ENCODE data around the gene CERS6.

CERS6 gene

GRCh38 chr2:168426861-168427260 lies 29.2 kb upstream of the CERS6 start:
- H3K4me3 ChIP-seq (ENCODE audit: low read depth, low read length), result no peak overlapping the region
- H3K4me1 ChIP-seq, result no peaks in the 10 kb centered on the region; the same call in 1 of the 2 replicates
- no peak for TF ChIP-seq CTCF (IDR thresholded peaks at IDR 0.05; ENCODE audit: low read depth, low read length)
- no peaks in the 10 kb centered on the region for H3K36me3 ChIP-seq
- no peak for DNase-seq
- H3K27me3 ChIP-seq, result no peaks in the 10 kb centered on the region
- H3K9me3 ChIP-seq, result no peaks in the 10 kb centered on the region

- Histone ChIP-seq H3K4me1 (no peaks in the 10 kb centered on the region; the same call in 1 of the 2 replicates), H3K9me3 (no peaks in the 10 kb centered on the region), H3K27me3 (no peaks in the 10 kb centered on the region), H3K36me3 (no peaks in the 10 kb centered on the region), H3K4me3 (ENCODE audit: low read depth, low read length) (no peak overlapping the region)
- no peak for DNase-seq
- no peak for TF ChIP-seq CTCF (IDR thresholded peaks at IDR 0.05; ENCODE audit: low read depth, low read length)
Measured at GRCh38 chr2:168427451-168427850, 28.6 kb upstream of the CERS6 start.

- Histone ChIP-seq H3K4me3 (ENCODE audit: low read depth, low read length) (no peak overlapping the region), H3K27me3 (no peaks in the 10 kb centered on the region), H3K9me3 (no peaks in the 10 kb centered on the region), H3K36me3 (no peaks in the 10 kb centered on the region), H3K4me1 (peaks cover 5% of the 10 kb centered on the region)
- no peak for TF ChIP-seq CTCF (IDR thresholded peaks at IDR 0.05; ENCODE audit: low read depth, low read length)
- no peak for DNase-seq
Measured at GRCh38 chr2:168428431-168428830, 27.6 kb upstream of the CERS6 start.

GRCh38 chr2:168429988-168430387 lies 26.1 kb upstream of the CERS6 start:
- H3K4me1 ChIP-seq, result peaks cover 12% of the 10 kb centered on the region
- H3K9me3 ChIP-seq, result no peaks in the 10 kb centered on the region
- TF ChIP-seq CTCF (IDR thresholded peaks at IDR 0.05; ENCODE audit: low read depth, low read length), result no peak
- H3K36me3 ChIP-seq, result no peaks in the 10 kb centered on the region
- H3K27me3 ChIP-seq, result no peaks in the 10 kb centered on the region
- no peak overlapping the region for H3K4me3 ChIP-seq (ENCODE audit: low read depth, low read length)
- DNase-seq, result no peak

GRCh38 chr2:168430431-168430830 lies 25.6 kb upstream of the CERS6 start:
- peaks cover 15% of the 10 kb centered on the region for H3K4me1 ChIP-seq
- H3K36me3 ChIP-seq, result no peaks in the 10 kb centered on the region
- no peaks in the 10 kb centered on the region for H3K9me3 ChIP-seq
- no peaks in the 10 kb centered on the region for H3K27me3 ChIP-seq
- no peak for TF ChIP-seq CTCF (IDR thresholded peaks at IDR 0.05; ENCODE audit: low read depth, low read length)
- DNase-seq, result no peak
- no peak overlapping the region for H3K4me3 ChIP-seq (ENCODE audit: low read depth, low read length)

GRCh38 chr2:168431301-168432024 lies 24.6 kb upstream of the CERS6 start:
- no peak for DNase-seq
- Histone ChIP-seq H3K9me3 (no peaks in the 10 kb centered on the region), H3K27me3 (no peaks in the 10 kb centered on the region), H3K36me3 (no peaks in the 10 kb centered on the region), H3K4me1 (peaks cover 15% of the 10 kb centered on the region), H3K4me3 (ENCODE audit: low read depth, low read length) (no peak overlapping the region)
- TF ChIP-seq CTCF (IDR thresholded peaks at IDR 0.05; ENCODE audit: low read depth, low read length), result no peak

Data from BE2C (cell line).